Hepatocyte (in vitro differentiated cells): Measurements from ENCODE around the gene GCGR. TPM values are rescaled to one million over a fixed set of nuclear protein-coding genes. Genes with fewer than 3 reads are reported as not detected.
A peak's percentile ranks its signal among the peaks of the same experiment; 100 is the strongest.

Experiments
- DNase-seq: peaks from one replicate; pipeline ENCODE4 v3.0.0-alpha.2; 2016; ENCODE audit warnings: low spot score
- H2AFZ ChIP-seq: fragments of 200-600 bp; sonication (generic); 2 replicates; pipeline ENCODE4 v1.6.0; 2016; ENCODE audit warnings: antibody characterized with exemption, mild to moderate bottlenecking
- H3K27ac ChIP-seq: fragments of 200-600 bp; sonication (generic); 2 replicates; pipeline ENCODE4 v1.5.1; 2016; ENCODE audit warnings: mild to moderate bottlenecking
- H3K27me3 ChIP-seq: fragments of 200-600 bp; sonication (generic); 2 replicates; pipeline ENCODE4 v1.6.1; 2016
- H3K36me3 ChIP-seq: fragments of 200-600 bp; sonication (generic); replicated peaks from 2 replicates; pipeline ENCODE4 v1.5.1; 2016; ENCODE audit warnings: low read depth; ENCODE audit not compliant: insufficient read depth
- H3K4me1 ChIP-seq: fragments of 200-600 bp; sonication (generic); 2 replicates; pipeline ENCODE4 v1.5.1; 2016; ENCODE audit warnings: mild to moderate bottlenecking, moderate library complexity; ENCODE audit not compliant: insufficient read depth
- H3K4me2 ChIP-seq: fragments of 200-600 bp; sonication (generic); 2 replicates; pipeline ENCODE4 v1.6.0; 2016
- H3K4me3 ChIP-seq: fragments of 200-600 bp; sonication (generic); 2 replicates; pipeline ENCODE4 v1.5.1; 2016; ENCODE audit warnings: mild to moderate bottlenecking
- H3K79me2 ChIP-seq: fragments of 200-600 bp; sonication (generic); 2 replicates; pipeline ENCODE4 v1.6.0; 2017; ENCODE audit warnings: mild to moderate bottlenecking
- H3K9me2 ChIP-seq: fragments of 200-600 bp; sonication (generic); replicated peaks from 2 replicates; pipeline ENCODE4 v1.6.0; 2017; ENCODE audit warnings: mild to moderate bottlenecking; ENCODE audit not compliant: insufficient read depth
- H3K9me3 ChIP-seq: fragments of 200-600 bp; sonication (generic); 2 replicates; pipeline ENCODE4 v1.5.1; 2016; ENCODE audit warnings: low read depth, mild to moderate bottlenecking
- H4K20me1 ChIP-seq: fragments of 200-600 bp; sonication (generic); 2 replicates; pipeline ENCODE4 v1.6.0; 2016; ENCODE audit warnings: mild to moderate bottlenecking; ENCODE audit not compliant: insufficient read depth, poor library complexity, severe bottlenecking
- EZH2 ChIP-seq: fragments of 200-600 bp; sonication (generic); IDR thresholded peaks from 2 replicates; pipeline ENCODE4 v1.6.1; 2016; ENCODE audit warnings: antibody characterized with exemption, mild to moderate bottlenecking, borderline replicate concordance
- EZH2phosphoT487 ChIP-seq: fragments of 200-600 bp; sonication (generic); IDR thresholded peaks from one replicate; pipeline ENCODE4 v1.6.1; 2018; ENCODE audit warnings: antibody characterized with exemption, mild to moderate bottlenecking, low read depth, moderate library complexity; ENCODE audit not compliant: unreplicated experiment, severe bottlenecking
- WGBS: methylation state at CpG from one replicate; pipeline ENCODE4 v1.1.6; 2016; ENCODE audit warnings: low lambda C conversion rate; ENCODE audit errors: missing lambda C conversion rate; 5-methylcytosine and 5-hydroxymethylcytosine counted together
- polyA plus RNA-seq: library from polyadenylated mRNA; unstranded; fragments of >200 nt; fragmentation: Nextera tagmentation; extraction: Ambion mirVana; gene quantifications from 2 replicates; pipeline ENCODE4 v1.2.1, GENCODE V29; 2016
- total RNA-seq: library from RNA; depleted of rRNA; stranded (reverse); fragments of >200 nt; gene quantifications from 2 replicates; pipeline ENCODE4 v1.2.3, GENCODE V29; 2014
- TF ChIP-seq, protein P1 (sequence below): fragments of 200-600 bp; sonication (generic); IDR thresholded peaks from 2 replicates; pipeline ENCODE4 v1.5.1; 2016; ENCODE audit warnings: antibody characterized with exemption, mild to moderate bottlenecking; ENCODE audit not compliant: poor library complexity

Gene GCGR
- total and polyA plus RNA-seq, 2 experiments from 2014 or later, result 2.9 to 3.8 TPM

DNA sequence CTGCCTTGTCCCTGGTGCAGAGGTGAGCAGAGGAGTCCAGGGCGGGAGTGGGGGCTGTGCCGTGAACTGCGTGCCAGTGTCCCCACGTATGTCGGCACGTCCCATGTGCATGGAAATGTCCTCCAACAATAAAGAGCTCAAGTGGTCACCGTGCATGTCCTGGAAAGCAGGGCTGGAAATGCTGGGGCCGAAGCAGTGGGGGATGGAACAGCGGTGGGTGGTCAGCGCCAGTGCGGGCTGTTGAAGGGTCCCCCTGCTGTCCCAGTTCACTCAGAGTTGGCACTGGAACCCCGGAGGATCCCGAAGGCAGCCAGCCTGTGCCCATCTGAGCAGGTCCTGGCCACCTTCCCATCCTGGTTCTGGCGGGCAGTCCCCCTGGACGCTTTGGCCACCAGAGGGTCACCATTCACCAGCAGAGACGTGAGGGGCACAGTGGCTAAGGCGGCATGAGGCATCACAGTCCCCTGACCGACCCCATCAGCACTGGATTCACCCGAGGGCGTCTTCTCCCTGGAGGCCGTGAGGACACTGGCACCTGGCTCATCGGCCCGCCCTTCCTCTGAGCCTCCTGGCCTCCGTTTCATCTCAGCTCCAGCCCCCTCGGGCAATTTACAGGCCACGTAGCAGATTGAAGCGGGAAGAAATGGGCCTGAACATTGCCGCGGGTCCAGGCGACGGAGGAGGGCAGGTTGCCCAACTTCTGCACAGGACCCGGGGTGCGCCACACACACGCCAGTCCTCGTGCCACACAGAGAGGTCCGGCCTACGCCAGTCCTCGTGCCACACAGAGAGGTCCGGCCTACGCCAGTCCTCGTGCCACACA, 10.1 kb downstream of the GCGR start:
- peaks cover 13% of the 10 kb centered on the region for H3K4me1 ChIP-seq
- no peak overlapping the region for H3K4me3 ChIP-seq
- DNase-seq, result no peak
- H3K4me2 ChIP-seq, result no peak overlapping the region
- no peak overlapping the region for H2AFZ ChIP-seq
- no peak overlapping the region for H3K27ac ChIP-seq
- no peaks in the 10 kb centered on the region for H3K9me2 ChIP-seq
- no peaks in the 10 kb centered on the region for H3K9me3 ChIP-seq
- WGBS, result 91% methylated on average over 39 of the region's 41 CpGs
- no peaks in the 10 kb centered on the region for H3K27me3 ChIP-seq
- no peaks in the 10 kb centered on the region for H3K79me2 ChIP-seq
- H3K36me3 ChIP-seq, result no peaks in the 10 kb centered on the region
- H4K20me1 ChIP-seq, result no peaks in the 10 kb centered on the region
- TF ChIP-seq, protein P1, sequence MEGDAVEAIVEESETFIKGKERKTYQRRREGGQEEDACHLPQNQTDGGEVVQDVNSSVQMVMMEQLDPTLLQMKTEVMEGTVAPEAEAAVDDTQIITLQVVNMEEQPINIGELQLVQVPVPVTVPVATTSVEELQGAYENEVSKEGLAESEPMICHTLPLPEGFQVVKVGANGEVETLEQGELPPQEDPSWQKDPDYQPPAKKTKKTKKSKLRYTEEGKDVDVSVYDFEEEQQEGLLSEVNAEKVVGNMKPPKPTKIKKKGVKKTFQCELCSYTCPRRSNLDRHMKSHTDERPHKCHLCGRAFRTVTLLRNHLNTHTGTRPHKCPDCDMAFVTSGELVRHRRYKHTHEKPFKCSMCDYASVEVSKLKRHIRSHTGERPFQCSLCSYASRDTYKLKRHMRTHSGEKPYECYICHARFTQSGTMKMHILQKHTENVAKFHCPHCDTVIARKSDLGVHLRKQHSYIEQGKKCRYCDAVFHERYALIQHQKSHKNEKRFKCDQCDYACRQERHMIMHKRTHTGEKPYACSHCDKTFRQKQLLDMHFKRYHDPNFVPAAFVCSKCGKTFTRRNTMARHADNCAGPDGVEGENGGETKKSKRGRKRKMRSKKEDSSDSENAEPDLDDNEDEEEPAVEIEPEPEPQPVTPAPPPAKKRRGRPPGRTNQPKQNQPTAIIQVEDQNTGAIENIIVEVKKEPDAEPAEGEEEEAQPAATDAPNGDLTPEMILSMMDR, result no peak
- TF ChIP-seq EZH2, result no peak
- TF ChIP-seq EZH2phosphoT487, result no peak

DNA sequence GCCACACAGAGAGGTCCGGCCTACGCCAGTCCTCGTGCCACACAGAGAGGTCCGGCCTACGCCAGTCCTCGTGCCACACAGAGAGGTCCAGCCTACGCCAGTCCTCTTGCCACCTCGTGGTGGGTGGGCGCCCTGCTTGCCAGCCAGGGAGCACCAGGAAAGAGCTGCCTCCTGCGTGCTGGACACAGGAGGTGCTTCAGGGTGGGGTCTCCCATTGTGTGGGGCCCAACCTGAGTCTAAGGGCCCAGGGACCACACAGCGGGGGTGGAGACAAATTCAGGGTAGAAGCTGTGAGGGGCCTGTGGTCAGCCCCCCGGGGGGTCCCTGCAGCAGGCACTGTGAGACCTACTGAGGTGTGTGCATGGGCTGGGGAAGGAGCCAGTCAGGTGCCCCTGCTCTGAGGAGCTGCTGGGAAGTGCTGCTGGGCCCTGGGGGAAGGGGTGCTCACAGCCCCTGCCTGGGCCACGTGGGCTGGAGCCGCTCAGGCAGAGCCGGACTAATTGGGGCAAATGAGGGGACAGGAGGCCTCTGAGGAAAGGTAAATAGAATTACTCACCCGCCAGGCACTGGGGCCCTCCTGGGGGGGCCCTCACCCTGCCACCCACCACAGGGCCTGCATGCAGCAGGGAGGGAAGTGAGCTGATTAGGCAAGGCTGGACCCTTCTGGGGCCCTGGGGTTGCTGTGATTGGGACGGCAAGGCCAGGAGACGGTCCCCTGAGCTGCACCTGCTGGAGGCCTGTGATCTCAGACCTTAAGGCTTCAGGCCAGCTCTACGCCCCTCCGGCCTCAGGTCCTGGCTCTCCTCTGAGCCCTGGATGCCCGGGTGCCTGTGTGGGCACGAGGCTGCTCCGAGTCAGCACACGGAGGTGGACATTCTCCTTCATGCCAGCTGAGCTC, 11.0 kb downstream of the GCGR start:
- WGBS, result 69% methylated on average over 19 of the region's 24 CpGs
- H3K9me3 ChIP-seq, result no peaks in the 10 kb centered on the region
- H3K36me3 ChIP-seq, result no peaks in the 10 kb centered on the region
- H3K4me1 ChIP-seq, result peaks cover 13% of the 10 kb centered on the region
- no peak overlapping the region for H2AFZ ChIP-seq
- H3K27me3 ChIP-seq, result no peaks in the 10 kb centered on the region
- H3K27ac ChIP-seq, result peak overlapping the region; percentile 93
- H3K79me2 ChIP-seq, result no peaks in the 10 kb centered on the region
- H3K4me3 ChIP-seq, result no peak overlapping the region
- no peaks in the 10 kb centered on the region for H3K9me2 ChIP-seq
- TF ChIP-seq, protein P1, result no peak
- TF ChIP-seq EZH2, result no peak
- no peak for TF ChIP-seq EZH2phosphoT487
- H3K4me2 ChIP-seq, result peak overlapping the region; percentile 54
- H4K20me1 ChIP-seq, result no peaks in the 10 kb centered on the region
- DNase-seq, result peak; percentile 86

DNA sequence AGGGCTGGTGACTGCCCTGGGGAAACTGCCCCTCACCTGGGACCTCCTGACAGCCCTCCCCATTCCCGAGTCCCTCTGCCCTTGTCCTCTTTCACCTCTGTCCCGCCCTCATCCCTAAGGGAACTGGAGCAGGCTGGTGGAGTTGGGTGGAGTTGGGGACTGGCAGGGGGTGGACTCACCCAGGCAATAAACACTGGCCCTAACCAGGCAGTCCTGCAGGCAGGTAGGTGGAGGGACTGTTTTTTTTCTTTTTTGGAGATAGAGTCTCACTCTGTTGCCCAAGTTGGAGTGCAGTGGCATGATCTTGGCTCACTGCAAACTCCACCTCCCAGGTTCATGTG, 11.7 kb downstream of the GCGR start:
- Histone ChIP-seq H3K4me1 (peaks cover 13% of the 10 kb centered on the region), H3K4me2 (peak overlapping the region; percentile 54), H2AFZ (no peak overlapping the region), H3K27ac (peak overlapping the region; percentile 93), H3K9me2 (no peaks in the 10 kb centered on the region), H3K36me3 (no peaks in the 10 kb centered on the region), H3K4me3 (no peak overlapping the region), H4K20me1 (no peaks in the 10 kb centered on the region), H3K9me3 (no peaks in the 10 kb centered on the region), H3K27me3 (no peaks in the 10 kb centered on the region), H3K79me2 (no peaks in the 10 kb centered on the region)
- no peak for DNase-seq
- TF ChIP-seq EZH2, result no peak
- TF ChIP-seq, protein P1, result no peak
- TF ChIP-seq EZH2phosphoT487, result no peak
- WGBS, result 83% methylated on average over 2 of the region's 2 CpGs
